HUES64 (cell line): Measurements from ENCODE around the gene PSMB10.

Experiments
- H3K27ac ChIP-seq: 2 replicates; pipeline ENCODE4 v1.7.0; 2013; ENCODE audit warnings: low read depth, low read length, inconsistent platforms
- H3K27me3 ChIP-seq: 2 replicates; pipeline ENCODE4 v1.6.1; 2013; ENCODE audit warnings: mild to moderate bottlenecking, low read length; ENCODE audit not compliant: insufficient read depth
- H3K36me3 ChIP-seq: 2 replicates; pipeline ENCODE4 v1.6.1; 2013; ENCODE audit warnings: mild to moderate bottlenecking, low read length; ENCODE audit not compliant: insufficient read depth
- H3K4me1 ChIP-seq: 2 replicates; pipeline ENCODE4 v1.6.1; 2013; ENCODE audit warnings: mild to moderate bottlenecking, low read length, moderate library complexity; ENCODE audit not compliant: insufficient read depth
- H3K4me3 ChIP-seq: 2 replicates; pipeline ENCODE4 v1.5.1; 2013; ENCODE audit warnings: mild to moderate bottlenecking, low read length, moderate library complexity
- H3K9ac ChIP-seq: 2 replicates; pipeline ENCODE4 v1.6.1; 2013; ENCODE audit warnings: mild to moderate bottlenecking, low read depth, low read length
- H3K9me3 ChIP-seq: 2 replicates; pipeline ENCODE4 v1.6.1; 2013; ENCODE audit warnings: low read depth, low read length; ENCODE audit not compliant: insufficient read depth
- WGBS: fragments of 150-250, 120-280 bp; methylation state at CpG from one replicate; pipeline ENCODE4 v1.1.7; 2013; ENCODE audit warnings: missing lambda C conversion rate; 5-methylcytosine and 5-hydroxymethylcytosine counted together

The PSMB10 gene

DNA sequence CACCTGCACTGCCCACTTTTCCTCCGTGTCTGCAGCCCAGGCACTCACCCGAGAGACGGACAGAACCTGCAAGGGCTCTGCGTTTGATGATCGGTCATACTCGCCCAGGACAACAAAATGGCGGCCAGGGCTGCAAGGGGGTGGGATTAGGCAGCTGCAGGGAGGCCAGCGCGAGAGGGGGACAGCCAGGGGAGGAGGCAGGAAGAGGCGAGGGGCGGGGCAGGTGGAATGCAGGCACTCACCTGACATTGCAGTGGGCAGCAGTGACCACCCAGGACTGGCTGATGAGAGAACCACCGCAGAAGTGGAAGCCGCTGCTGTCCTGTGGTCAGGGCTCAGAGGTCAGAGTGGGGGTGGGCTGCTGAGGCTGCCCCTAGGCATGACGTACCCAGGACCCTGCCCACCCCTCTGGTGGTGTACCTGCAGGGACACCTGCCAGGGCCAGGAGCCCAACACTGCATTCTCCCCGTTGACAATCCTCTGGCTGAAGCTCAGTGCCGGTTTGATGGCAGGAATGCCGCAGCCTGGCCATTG is 5.9 kb downstream of the PSMB10 start:
- WGBS, result 92% methylated on average over 17 of the region's 17 CpGs
- Histone ChIP-seq H3K36me3 (peaks cover 18% of the 10 kb centered on the region), H3K9me3 (no peaks in the 10 kb centered on the region), H3K27me3 (no peaks in the 10 kb centered on the region), H3K4me1 (no peaks in the 10 kb centered on the region; the same call in 1 of the 2 replicates), H3K9ac (no peak overlapping the region), H3K27ac (no peak overlapping the region), H3K4me3 (no peak overlapping the region)

DNA sequence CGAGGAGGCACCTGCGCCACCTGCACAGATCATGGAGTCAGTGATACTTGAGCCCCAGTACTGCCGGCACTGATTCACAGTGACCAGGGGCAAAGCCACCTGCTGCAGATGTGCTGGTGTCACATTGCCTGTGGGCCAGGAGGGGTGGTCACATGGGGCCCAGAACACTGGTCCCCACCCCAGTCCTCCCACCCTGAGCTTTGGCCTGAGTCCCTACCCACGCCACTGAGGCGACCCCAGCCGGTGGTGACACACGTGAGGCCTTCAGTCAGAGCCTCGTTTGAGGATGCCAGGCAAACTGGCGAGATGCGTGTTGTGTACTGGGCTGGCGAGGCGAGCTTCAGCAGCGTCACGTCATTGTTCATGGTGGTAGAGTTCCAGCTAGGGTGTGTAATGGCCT is 6.5 kb downstream of the PSMB10 start:
- H3K27ac ChIP-seq, result no peak overlapping the region
- H3K4me3 ChIP-seq, result no peak overlapping the region
- no peaks in the 10 kb centered on the region for H3K27me3 ChIP-seq
- no peaks in the 10 kb centered on the region; the same call in 1 of the 2 replicates for H3K4me1 ChIP-seq
- no peak overlapping the region for H3K9ac ChIP-seq
- H3K9me3 ChIP-seq, result no peaks in the 10 kb centered on the region
- WGBS, result 96% methylated on average over 14 of the region's 14 CpGs
- H3K36me3 ChIP-seq, result peaks cover 18% of the 10 kb centered on the region

DNA sequence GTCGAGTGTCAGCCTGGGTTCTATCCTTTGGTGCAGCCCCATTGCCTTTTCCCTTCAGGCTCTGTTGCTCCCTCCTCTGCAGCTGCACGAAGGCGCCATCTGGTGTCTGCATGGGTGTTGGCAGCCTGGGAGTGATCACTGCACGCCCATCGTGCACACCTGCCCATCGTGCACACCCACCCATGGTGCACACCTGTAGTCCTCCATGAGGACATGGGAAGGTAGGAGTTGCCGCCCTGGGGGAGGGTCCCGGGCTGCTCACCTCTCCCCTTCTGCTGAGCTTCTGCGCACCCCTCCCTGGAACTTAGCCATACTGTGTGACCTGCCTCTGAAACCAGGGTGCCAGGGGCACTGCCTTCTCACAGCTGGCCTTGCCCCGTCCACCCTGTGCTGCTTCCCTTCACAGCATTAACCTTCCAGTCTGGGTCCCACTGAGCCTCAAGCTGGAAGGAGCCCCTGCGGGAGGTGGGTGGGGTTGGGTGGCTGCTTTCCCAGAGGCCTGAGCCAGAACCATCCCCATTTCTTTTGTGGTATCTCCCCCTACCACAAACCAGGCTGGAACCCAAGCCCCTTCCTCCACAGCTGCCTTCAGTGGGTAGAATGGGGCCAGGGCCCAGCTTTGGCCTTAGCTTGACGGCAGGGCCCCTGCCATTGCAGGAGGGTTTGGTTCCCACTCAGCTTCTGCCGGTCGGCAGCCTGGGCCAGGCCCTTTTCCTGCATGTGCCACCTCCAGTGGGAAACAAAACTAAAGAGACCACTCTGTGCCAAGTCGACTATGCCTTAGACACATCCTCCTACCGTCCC is 7.9 kb downstream of the PSMB10 start:
- no peaks in the 10 kb centered on the region for H3K9me3 ChIP-seq
- no peak overlapping the region for H3K9ac ChIP-seq
- H3K36me3 ChIP-seq, result peaks cover 16% of the 10 kb centered on the region
- H3K27ac ChIP-seq, result no peak overlapping the region
- no peaks in the 10 kb centered on the region for H3K4me1 ChIP-seq
- H3K4me3 ChIP-seq, result no peak overlapping the region
- no peaks in the 10 kb centered on the region for H3K27me3 ChIP-seq
- WGBS, result 62% methylated on average over 16 of the region's 16 CpGs

DNA sequence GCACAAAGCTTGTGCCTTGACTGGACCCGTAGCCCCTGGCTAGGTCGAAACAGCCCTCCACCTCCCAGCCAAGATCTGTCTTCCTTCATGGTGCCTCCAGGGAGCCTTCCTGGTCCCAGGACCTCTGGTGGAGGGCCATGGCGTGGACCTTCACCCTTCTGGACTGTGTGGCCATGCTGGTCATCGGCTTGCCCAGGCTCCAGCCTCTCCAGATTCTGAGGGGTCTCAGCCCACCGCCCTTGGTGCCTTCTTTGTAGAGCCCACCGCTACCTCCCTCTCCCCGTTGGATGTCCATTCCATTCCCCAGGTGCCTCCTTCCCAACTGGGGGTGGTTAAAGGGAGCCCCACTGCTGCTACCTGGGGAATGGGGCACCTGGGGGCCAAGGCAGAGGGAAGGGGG is 8.5 kb downstream of the PSMB10 start:
- WGBS, result 90% methylated on average over 7 of the region's 7 CpGs

DNA sequence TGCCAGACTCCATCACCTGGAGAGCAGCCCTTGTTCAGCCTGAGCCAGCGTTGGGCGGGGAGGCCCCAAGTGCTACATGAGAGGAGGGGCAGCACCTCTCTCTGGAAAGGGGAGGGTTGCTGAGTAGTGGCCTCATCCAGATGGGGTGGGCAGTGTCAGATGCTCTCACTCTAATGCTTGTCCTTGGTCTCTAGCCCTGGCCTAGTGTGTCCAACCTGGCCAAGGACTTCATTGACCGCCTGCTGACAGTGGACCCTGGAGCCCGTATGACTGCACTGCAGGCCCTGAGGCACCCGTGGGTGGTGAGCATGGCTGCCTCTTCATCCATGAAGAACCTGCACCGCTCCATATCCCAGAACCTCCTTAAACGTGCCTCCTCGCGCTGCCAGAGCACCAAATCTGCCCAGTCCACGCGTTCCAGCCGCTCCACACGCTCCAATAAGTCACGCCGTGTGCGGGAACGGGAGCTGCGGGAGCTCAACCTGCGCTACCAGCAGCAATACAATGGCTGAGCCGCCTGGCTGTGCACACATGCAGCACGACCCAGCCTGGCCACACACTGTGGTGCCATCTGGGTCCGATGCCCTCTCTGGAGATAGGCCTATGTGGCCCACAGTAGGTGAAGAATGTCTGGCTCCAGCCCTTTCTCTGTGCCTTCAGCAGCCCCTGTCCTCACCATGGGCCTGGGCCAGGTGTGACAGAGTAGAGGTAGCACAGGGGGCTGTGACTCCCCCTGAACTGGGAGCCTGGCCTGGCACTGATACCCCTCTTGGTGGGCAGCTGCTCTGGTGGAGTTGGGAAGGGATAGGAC is 9.3 kb downstream of the PSMB10 start:
- H3K4me3 ChIP-seq, result no peak overlapping the region

More for the DNA sequence above, 8.5 kb downstream of the PSMB10 start:
- Histone ChIP-seq H3K9ac (no peak overlapping the region), H3K36me3 (peaks cover 12% of the 10 kb centered on the region), H3K4me3 (no peak overlapping the region), H3K4me1 (no peaks in the 10 kb centered on the region), H3K27ac (no peak overlapping the region), H3K27me3 (no peaks in the 10 kb centered on the region), H3K9me3 (no peaks in the 10 kb centered on the region)

DNA sequence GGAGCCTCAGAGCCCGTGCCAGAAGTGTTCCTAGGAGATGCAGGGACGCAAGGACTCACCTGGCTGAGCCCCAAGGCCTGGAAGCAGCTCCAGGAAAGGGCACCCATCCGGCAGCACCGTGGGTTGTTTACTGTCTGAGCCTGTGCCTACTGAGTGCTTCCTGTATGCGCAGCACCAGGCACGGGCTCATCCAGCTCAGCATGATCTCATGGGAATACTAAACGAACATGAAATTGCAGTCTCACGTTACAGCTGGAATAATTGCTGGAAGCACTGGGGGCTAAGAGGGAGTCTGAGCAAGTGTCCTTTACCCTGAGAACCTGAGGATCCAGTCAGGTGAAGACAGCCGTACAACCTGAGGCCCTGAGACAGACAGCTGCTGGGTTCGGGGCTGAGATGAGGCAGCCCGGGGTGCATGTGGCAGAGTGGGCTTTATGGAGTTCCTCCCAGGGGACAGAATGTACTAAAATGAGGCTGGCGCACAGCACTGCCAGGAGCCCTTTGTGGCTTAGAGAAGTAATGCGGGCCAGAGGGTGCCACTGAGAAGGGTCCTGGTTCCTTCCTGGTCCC is 10.4 kb downstream of the PSMB10 start:
- H3K9me3 ChIP-seq, result no peaks in the 10 kb centered on the region
- no peaks in the 10 kb centered on the region for H3K4me1 ChIP-seq
- peaks cover 12% of the 10 kb centered on the region for H3K36me3 ChIP-seq
- 84% methylated on average over 13 of the region's 13 CpGs for WGBS
- H3K4me3 ChIP-seq, result no peak overlapping the region
- no peak overlapping the region for H3K9ac ChIP-seq
- H3K27ac ChIP-seq, result no peak overlapping the region
- H3K27me3 ChIP-seq, result no peaks in the 10 kb centered on the region

More for the DNA sequence above, 9.3 kb downstream of the PSMB10 start:
- Histone ChIP-seq H3K36me3 (peaks cover 12% of the 10 kb centered on the region), H3K9ac (no peak overlapping the region), H3K9me3 (no peaks in the 10 kb centered on the region), H3K27me3 (no peaks in the 10 kb centered on the region), H3K4me1 (no peaks in the 10 kb centered on the region), H3K27ac (no peak overlapping the region)
- WGBS, result 95% methylated on average over 22 of the region's 22 CpGs

DNA sequence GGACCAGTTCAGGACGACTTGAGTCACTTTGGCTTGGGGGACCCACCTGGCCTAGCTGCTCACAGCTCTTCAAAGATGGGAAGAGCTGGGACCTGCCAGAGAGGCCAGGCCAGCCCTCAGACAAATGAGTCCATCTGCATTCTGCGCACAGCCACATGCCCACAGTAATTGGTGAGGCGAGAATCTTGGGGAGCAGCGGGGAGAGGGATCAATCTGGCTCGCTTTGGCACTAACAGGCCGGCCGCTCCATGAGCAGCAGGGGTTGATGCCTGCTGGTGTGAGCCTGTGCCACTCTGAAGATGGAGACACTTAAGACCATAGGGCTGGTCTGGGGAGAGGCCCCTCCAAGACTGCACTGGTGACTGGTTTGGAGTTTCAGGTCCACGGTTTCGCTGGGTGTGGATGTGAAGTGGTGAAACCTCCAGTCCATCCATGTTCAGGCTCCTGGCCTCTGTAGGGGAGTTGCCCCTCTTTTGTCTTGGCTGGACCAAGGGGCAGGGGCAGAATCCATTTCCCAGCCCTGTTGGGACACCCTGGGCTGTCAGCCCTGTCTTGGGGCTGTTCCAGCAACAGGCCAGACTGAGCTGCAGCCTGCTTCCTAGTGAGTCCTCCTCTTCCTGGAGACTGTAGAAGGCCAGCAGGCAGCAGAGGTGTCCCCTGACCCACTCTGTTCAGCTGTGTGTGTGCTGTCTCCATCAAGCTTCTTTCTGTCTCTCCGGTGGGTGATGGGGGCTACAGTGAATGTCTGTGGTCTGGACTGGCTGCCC is 12.3 kb downstream of the PSMB10 start:
- H3K27ac ChIP-seq, result no peak overlapping the region
- H3K4me1 ChIP-seq, result no peaks in the 10 kb centered on the region
- WGBS, result 94% methylated on average over 10 of the region's 10 CpGs
- peaks cover 6% of the 10 kb centered on the region for H3K36me3 ChIP-seq
- H3K4me3 ChIP-seq, result no peak overlapping the region
- H3K9ac ChIP-seq, result no peak overlapping the region
- no peaks in the 10 kb centered on the region for H3K27me3 ChIP-seq
- H3K9me3 ChIP-seq, result no peaks in the 10 kb centered on the region

DNA sequence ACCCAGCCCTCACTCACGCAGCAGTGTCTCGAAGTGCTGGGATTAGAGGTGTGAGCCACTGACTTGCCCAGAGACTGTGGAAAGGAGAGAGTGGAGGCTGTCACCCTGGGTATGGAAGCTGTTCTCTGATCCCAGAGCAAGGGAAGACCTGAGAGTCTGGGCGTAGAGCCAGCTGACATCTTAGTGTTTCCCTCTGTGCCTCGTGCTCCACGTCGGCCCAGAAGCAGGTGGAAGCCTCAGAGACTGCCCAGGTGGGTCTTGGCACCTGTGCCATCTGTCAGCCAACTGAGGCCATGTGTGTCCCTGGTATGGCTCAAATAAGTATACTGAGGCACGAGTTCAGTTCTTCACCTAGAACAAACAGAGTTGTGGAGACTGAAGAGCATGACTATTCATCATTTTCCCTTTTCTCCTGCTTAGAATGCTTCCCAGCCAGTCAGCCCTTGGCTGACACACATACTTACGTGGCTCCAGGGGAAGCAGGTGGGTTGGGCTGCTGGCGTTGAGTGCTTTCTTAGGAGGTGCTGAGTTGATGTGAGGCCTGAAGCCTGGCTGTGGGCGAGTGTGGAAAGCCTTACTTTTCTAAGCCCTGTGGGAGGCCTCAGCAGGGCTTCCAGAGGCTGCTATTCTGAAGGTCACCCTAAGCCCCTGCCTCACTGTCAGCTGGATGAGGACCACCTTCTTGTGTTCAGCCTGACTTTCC is 13.1 kb downstream of the PSMB10 start:
- Histone ChIP-seq H3K27me3 (no peaks in the 10 kb centered on the region), H3K4me3 (no peak overlapping the region), H3K9ac (no peak overlapping the region), H3K27ac (no peak overlapping the region), H3K36me3 (peaks cover 6% of the 10 kb centered on the region), H3K9me3 (no peaks in the 10 kb centered on the region), H3K4me1 (no peaks in the 10 kb centered on the region)
- 92% methylated on average over 10 of the region's 10 CpGs for WGBS

DNA sequence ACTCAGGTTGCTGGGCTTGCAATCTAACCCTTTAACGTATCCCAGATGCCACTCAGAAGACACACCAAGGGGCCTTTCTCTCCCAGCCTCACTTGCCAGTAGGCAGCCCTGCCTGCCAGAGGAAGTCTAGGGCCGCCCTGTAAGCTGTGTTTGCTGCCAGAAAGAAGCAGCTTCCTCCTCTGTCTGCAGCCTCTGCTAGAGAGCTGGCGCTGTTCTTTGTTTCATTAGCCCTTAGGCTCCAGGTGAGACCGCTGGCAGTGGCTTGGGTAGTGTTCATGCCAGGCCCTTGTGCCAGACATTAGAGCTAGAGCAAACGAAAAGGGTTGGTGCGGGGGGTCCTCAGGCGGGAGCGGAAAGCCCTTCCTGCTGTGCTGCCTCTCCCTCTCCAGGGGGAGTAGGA is 13.9 kb downstream of the PSMB10 start:
- 89% methylated on average over 8 of the region's 8 CpGs for WGBS

DNA sequence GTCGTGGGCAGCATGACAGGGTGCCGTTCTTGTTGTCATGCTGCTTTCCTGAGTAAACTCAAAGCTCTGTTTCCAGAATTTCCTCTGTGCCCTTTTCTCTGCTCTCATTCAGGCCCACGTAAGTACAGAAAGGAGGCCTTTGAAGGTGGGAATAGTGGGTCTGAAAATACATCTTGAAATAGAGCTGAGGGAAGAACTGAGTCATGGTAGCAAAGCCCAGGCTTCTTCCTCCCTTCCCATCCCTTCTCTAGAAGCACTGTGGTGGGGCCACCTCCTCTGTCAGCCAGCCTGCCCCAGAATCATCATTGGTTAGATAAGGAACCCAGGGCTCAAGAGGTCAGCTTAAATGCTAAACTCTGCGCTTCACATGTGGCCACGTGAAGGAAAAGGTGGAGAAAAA is 14.4 kb downstream of the PSMB10 start:
- Histone ChIP-seq H3K27me3 (no peaks in the 10 kb centered on the region), H3K4me3 (no peak overlapping the region), H3K36me3 (no peaks in the 10 kb centered on the region; the same call in 1 of the 2 replicates), H3K27ac (no peak overlapping the region), H3K9me3 (no peaks in the 10 kb centered on the region), H3K4me1 (no peaks in the 10 kb centered on the region), H3K9ac (no peak overlapping the region)
- WGBS, result 84% methylated on average over 5 of the region's 5 CpGs

More for the DNA sequence above, 13.9 kb downstream of the PSMB10 start:
- Histone ChIP-seq H3K9me3 (no peaks in the 10 kb centered on the region), H3K27ac (no peak overlapping the region), H3K36me3 (peaks cover 5% of the 10 kb centered on the region), H3K9ac (no peak overlapping the region), H3K27me3 (no peaks in the 10 kb centered on the region), H3K4me1 (no peaks in the 10 kb centered on the region), H3K4me3 (no peak overlapping the region)
